MM.1S (cell line): Measurements from ENCODE around the gene S100B.

Experiments used
- DNase-seq: peaks from one replicate; pipeline ENCODE4 v3.0.0-alpha.2; 2015
- H2AFZ ChIP-seq: fragments of 300-600 bp; sonication (generic); 2 replicates; pipeline ENCODE4 v1.6.0; 2016; ENCODE audit warnings: antibody characterized with exemption, low read length
- H3F3A ChIP-seq: fragments of 300-600 bp; sonication (generic); 2 replicates; pipeline ENCODE4 v1.6.1; 2016; ENCODE audit warnings: mild to moderate bottlenecking, antibody characterized with exemption, low read length, moderate library complexity, mixed read lengths; ENCODE audit not compliant: insufficient read depth
- H3K27ac ChIP-seq: fragments of 300-600 bp; sonication (generic); 2 replicates; pipeline ENCODE4 v1.5.1; 2016; ENCODE audit warnings: mild to moderate bottlenecking, low read length
- H3K27me3 ChIP-seq: fragments of 300-600 bp; sonication (generic); replicated peaks from 2 replicates; pipeline ENCODE4 v1.6.0; 2016; ENCODE audit warnings: low read length; ENCODE audit not compliant: insufficient read depth
- H3K36me3 ChIP-seq: fragments of 300-600 bp; sonication (generic); replicated peaks from 2 replicates; pipeline ENCODE4 v1.6.1; 2016; ENCODE audit warnings: mild to moderate bottlenecking, low read length, mixed read lengths; ENCODE audit not compliant: insufficient read depth
- H3K4me1 ChIP-seq: fragments of 300-600 bp; sonication (generic); 2 replicates; pipeline ENCODE4 v1.6.1; 2016; ENCODE audit warnings: low read length, mixed read lengths
- H3K4me2 ChIP-seq: fragments of 300-600 bp; sonication (generic); 2 replicates; pipeline ENCODE4 v1.6.0; 2016; ENCODE audit warnings: low read depth, low read length
- H3K4me3 ChIP-seq: fragments of 300-600 bp; sonication (generic); 2 replicates; pipeline ENCODE4 v1.5.1; 2016; ENCODE audit warnings: low read length, mixed read lengths
- H3K79me2 ChIP-seq: fragments of 300-600 bp; sonication (generic); 2 replicates; pipeline ENCODE4 v1.6.1; 2016; ENCODE audit warnings: mixed run types, low read length, mixed read lengths
- H3K9ac ChIP-seq: fragments of 300-600 bp; sonication (generic); 2 replicates; pipeline ENCODE4 v1.6.1; 2016; ENCODE audit warnings: low read length, mixed read lengths
- H3K9me2 ChIP-seq: fragments of 300-600 bp; sonication (generic); replicated peaks from 2 replicates; pipeline ENCODE4 v1.6.1; 2016; ENCODE audit warnings: mild to moderate bottlenecking, low read length, mixed read lengths; ENCODE audit not compliant: insufficient read depth
- H3K9me3 ChIP-seq: fragments of 300-600 bp; sonication (generic); replicated peaks from 2 replicates; pipeline ENCODE4 v1.6.1; 2016; ENCODE audit warnings: mild to moderate bottlenecking, low read length, mixed read lengths; ENCODE audit not compliant: insufficient read depth
- H4K20me1 ChIP-seq: fragments of 300-600 bp; sonication (generic); 2 replicates; pipeline ENCODE4 v1.6.1; 2016; ENCODE audit warnings: mild to moderate bottlenecking, low read length, moderate library complexity, mixed read lengths; ENCODE audit not compliant: insufficient read depth
- CTCF ChIP-seq: fragments of 300-600 bp; sonication (generic); IDR thresholded peaks from 2 replicates; pipeline ENCODE4 v1.5.1; 2016; ENCODE audit warnings: antibody characterized with exemption, low read length, mixed read lengths
- EZH2 ChIP-seq: fragments of 300-600 bp; sonication (generic); optimal IDR thresholded peaks from 2 replicates; pipeline ENCODE3; 2017; ENCODE audit warnings: low read depth, mild to moderate bottlenecking, antibody characterized with exemption, low read length, mixed read lengths
- EZH2phosphoT487 ChIP-seq: fragments of 300-600 bp; sonication (generic); IDR thresholded peaks from 2 replicates; pipeline ENCODE4 v1.6.1; 2018; ENCODE audit warnings: antibody characterized with exemption, low read length

S100B gene

DNA sequence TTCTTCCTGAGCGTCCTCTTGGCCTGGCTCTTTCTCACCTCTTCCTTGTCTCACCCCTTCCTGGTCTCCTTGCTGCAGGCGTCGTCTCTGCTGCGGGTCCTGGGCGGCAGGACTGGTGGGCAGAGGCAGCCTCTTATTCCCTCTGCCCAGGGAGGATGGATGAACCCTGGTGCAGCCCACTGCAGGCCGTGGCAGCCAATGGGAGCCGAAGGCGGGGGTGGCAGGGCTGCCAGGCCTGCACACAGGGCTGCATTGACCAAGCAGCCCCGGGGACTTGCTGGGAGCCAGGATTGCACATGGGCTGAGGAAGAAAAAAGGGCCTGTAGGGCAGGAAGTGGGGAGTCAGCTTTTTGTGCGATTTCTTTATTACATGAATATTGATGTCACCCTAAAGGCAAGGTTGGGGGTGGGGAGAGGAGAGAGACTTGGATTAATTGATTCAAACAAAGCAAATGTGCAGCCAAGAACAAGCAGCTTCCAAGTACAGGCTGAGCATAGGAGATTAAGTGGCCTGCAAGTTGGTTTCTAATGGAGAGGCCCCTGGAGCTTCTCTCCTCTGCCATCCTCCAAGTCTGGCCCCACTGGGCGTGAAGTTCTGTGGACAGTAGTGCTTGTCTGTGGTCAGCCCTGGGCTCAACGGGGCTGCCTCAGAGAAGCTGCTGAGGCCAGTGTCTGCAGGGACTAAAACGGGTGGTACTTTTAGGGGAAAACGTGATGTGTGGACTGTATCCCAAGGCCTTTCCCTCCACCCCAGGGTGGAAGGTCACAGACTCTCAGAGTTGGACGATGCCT is at the start of gene S100B:
Gene S100B, minus strand, starts transcription at position 108 of the 792 bp plus-strand sequence. CDS start 2,667 bp downstream, outside the sequence.
- H2AFZ ChIP-seq = no peak within 1 kb of the TSS
- H3K27ac ChIP-seq = no peak within 1 kb of the TSS
- H3F3A ChIP-seq = no peaks in the 10 kb centered on the region
- peaks cover 12% of the 10 kb centered on the region for H3K27me3 ChIP-seq
- DNase-seq = no peak
- H4K20me1 ChIP-seq = no peaks in the 10 kb centered on the region
- no peaks in the 10 kb centered on the region for H3K9me2 ChIP-seq
- no peaks in the 10 kb centered on the region for H3K36me3 ChIP-seq
- H3K4me2 ChIP-seq = no peak within 1 kb of the TSS
- no peak for TF ChIP-seq CTCF
- TF ChIP-seq EZH2phosphoT487 = no peak
- TF ChIP-seq EZH2 = no peak
- H3K9me3 ChIP-seq = no peaks in the 10 kb centered on the region
- H3K79me2 ChIP-seq = no peaks in the 10 kb centered on the region
- H3K9ac ChIP-seq = no peak within 1 kb of the TSS
- no peaks in the 10 kb centered on the region for H3K4me1 ChIP-seq
- H3K4me3 ChIP-seq = no peak within 1 kb of the TSS

- Histone ChIP-seq H4K20me1 (no peaks in the 10 kb centered on the region), H3K27me3 (no peaks in the 10 kb centered on the region), H3K9me2 (no peaks in the 10 kb centered on the region), H2AFZ (no peak overlapping the region), H3K4me3 (no peak overlapping the region), H3K36me3 (no peaks in the 10 kb centered on the region; the same call in 1 of the 2 replicates), H3K9me3 (no peaks in the 10 kb centered on the region), H3K79me2 (no peaks in the 10 kb centered on the region), H3K4me2 (no peak overlapping the region), H3K4me1 (no peaks in the 10 kb centered on the region), H3K27ac (no peak overlapping the region), H3F3A (no peaks in the 10 kb centered on the region), H3K9ac (no peak overlapping the region)
- DNase-seq = no peak
- TF ChIP-seq EZH2 = no peak
- no peak for TF ChIP-seq CTCF
- no peak for TF ChIP-seq EZH2phosphoT487
Measured at GRCh38 chr21:46651121-46651520, 46.2 kb upstream of the S100B start.

- Histone ChIP-seq H3K9ac (no peak overlapping the region), H3K27me3 (no peaks in the 10 kb centered on the region), H4K20me1 (no peaks in the 10 kb centered on the region), H3K9me3 (no peaks in the 10 kb centered on the region), H3F3A (no peaks in the 10 kb centered on the region), H3K36me3 (no peaks in the 10 kb centered on the region; the same call in 1 of the 2 replicates), H3K79me2 (no peaks in the 10 kb centered on the region), H3K27ac (no peak overlapping the region), H3K4me2 (no peak overlapping the region), H3K4me3 (no peak overlapping the region), H2AFZ (no peak overlapping the region), H3K4me1 (no peaks in the 10 kb centered on the region), H3K9me2 (no peaks in the 10 kb centered on the region)
- DNase-seq = no peak
- TF ChIP-seq CTCF = no peak
- no peak for TF ChIP-seq EZH2
- TF ChIP-seq EZH2phosphoT487 = no peak
Measured at GRCh38 chr21:46650476-46651098, 45.7 kb upstream of the S100B start.
